Measurements from ENCODE around the gene KRTAP20-1.

Gene KRTAP20-1

DNA sequence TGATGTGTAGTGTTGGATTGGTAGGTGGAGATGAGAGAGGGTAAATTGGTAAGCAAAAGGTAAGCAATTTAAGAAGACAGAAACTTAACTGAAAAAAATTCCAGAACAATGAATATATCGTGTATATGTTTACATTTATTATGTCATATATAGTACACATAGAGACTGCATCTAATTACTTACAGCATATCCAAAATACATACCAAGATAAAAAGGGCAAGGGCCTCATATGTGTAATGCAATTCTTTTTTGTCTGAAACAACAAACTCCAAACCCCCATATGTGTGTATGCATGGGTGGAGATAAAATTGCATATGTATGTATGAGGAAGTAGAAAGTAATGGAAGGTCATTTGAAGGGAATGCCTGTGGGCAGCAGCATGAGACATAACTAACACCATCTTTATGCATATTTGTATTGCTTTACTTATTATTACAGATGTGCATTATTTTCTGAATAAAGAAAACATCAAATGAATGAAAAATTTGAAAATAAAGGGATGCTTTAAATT lies 30.7 kb downstream of the KRTAP20-1 start:
- no peak for DNase-seq (ENCODE audit: low read depth)

DNA sequence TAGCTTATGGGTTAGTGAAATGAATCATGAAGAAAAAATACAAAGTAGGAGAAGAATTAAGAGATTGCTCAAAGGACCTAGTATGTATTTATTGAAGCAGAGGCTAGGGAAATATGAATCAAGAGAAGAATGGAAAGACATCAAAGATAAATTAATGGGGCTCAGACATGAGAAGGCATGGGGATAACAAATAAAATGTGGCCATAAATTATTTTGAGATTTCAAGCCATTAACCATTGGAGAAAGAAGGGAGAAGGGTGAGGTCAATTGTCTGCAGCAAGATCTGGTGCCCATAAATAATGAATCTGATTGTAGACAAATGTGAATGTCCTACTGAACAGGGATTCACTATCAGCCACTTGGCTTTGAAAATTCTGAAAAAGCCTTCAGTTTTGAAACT lies 36.7 kb downstream of the KRTAP20-1 start:
- no peak for DNase-seq (ENCODE audit: low read depth)

Data from stimulated activated CD8-positive, alpha-beta memory T cell treated with anti-CD3 and anti-CD28 coated beads, Interleukin-4, amount 100 ng/mL, for 24 hours (primary cell).